ENCODE measurements around the gene P3H2.

- TF ChIP-seq ESRRG (CRISPR knock-in tag; IDR thresholded peaks at IDR 0.05): no peak
- no peak for TF ChIP-seq ZFP3 (CRISPR knock-in tag; IDR thresholded peaks at IDR 0.05)
Measured at GRCh38 chr3:189908646-189909045, 212.1 kb downstream of the P3H2 start.
